Embryonic facial prominence (tissue), 1 donor: ENCODE measurements around the gene SMG6.

Experiments
- DNase-seq: peaks from one replicate; pipeline ENCODE4 v3.0.0-alpha.2; 2016; ENCODE audit errors: extremely low spot score

SMG6 gene

DNA sequence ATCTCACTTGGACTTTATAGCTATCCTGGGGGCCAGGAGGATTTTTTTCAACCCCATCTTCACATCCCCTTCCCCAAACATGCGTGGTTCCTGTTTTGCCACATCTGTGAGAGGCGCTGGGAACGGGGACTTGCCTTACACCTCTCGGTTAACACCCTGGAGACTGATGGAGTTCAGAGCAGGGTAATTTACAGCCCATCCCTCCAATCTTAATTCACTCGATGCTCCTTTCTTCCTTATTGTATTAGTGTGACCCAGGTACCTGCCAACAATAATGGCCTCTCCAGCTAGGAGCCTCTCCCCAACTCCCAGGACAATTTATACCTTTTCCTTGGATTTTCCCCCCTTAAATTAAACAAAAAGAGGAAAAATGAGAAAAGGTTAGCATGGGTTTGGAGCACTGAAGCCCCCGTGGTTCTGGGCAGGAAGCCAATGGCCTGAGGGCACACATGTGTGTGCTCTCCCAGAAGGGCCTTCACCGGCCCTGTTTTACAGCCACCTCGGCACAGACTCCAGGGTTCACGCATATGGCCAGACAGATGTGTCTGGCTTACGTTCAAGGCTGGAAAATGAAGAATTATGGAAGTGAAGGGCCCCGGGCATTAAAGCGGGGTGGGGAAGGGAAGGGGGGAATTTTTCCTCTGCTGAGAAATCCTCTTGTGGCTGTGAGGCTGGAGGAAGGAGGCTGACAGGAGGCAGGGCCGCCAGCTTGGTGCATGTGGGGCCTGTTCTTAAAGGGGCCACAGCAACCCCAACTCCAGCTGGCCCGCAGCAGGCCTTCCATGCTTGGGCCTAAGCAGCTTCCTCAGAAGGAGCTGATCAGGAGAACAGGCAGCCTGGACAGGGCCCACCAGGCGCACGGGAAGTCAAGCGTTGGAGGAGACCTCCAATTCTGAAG lies 227.2 kb downstream of the SMG6 start:
- no peak for DNase-seq

DNA sequence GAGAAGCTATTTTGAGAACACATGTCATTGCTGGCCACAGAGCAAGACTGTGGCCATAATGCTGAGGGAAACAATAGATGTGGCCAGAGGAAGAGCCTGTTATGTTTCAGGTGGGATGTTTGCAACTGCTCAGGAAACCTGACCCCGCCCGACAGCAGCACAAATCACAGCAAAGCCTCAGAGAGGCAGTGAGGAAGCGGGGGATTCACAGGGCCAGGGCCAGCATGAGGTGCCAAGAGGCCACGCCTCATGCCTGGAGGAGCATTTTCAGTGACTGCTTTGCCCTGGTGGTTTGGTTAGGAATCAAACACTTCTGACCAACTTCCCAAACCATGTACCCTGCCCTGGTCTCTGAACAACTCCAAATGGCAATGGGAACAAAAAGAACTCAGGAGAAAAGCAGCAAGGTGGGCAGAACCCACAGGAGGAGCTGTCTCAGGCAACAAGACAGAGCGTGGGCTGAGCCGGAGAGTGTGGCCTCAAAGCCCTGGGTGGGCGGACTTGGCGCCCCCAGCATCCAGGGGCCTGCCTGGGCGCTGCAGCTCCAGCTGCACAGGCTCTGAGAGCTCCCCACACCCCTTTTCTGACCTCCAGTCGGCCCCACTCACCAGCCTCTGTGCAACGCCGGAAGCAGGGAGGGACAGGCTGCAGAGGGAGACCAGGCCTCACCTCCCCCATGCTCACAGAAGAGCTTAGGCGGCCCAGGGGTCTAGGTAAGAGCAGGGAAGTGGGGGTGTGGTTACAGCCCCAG lies 228.1 kb downstream of the SMG6 start:
- no peak for DNase-seq

DNA sequence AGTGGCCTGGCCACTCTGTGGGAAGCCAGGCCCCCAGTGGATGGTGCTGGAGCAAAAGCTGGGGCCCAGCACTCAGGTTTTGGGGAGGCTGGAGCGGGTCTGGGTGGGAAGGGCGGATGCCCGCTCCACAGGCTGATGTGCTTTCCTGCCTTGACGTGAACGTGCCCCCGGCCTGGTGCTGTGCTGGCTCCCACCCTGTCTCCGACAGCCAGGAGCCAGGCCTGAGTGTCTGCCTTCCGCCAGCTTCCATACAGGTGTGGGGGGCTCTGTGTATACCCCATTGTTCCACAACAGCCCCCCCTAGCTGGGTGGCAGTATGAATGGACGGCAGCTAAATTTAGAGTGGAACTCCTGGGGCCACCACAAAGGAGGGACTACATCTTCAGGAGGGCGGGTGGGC lies 228.7 kb downstream of the SMG6 start:
- no peak for DNase-seq

DNA sequence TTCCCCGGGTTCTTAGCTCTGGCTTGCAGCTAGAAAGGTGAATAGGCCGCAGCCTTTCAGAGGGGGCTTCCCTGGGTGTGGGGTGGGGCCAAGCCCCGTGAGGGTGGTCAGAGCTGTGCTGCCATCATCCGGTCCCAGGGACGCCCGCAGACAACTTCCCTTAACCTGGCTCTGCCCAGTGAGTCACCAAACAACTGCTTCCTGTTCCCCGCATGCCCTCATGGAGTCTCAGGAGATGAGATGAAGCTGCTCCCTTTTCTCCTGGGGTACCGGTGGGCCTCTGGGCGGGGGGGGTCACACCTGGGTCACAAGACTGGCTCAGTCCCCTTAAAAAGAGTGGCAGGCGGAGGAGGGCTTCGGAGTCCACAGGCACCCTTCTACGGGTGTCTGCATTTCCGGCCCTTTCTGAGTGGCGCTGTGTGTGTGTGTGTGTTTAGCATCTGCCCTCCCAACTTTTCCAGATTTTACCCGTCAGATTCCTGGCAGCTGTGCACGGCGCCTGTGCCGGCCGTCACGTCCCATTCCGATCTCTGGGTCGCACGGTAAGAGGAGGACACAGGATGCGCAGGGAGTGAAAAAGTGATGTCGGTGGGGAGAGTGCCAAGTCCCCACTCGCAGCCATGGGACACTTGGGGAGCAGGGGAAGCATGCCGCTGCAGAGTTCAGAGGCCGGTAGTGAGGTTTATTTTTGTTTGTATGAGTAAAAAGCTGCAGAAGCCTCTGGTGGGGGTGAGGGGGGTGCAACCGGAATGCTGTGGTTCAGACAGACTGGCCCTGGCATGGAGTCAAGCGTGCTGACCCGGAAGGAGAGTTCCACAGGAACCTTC lies 231.9 kb downstream of the SMG6 start:
- no peak for DNase-seq

DNA sequence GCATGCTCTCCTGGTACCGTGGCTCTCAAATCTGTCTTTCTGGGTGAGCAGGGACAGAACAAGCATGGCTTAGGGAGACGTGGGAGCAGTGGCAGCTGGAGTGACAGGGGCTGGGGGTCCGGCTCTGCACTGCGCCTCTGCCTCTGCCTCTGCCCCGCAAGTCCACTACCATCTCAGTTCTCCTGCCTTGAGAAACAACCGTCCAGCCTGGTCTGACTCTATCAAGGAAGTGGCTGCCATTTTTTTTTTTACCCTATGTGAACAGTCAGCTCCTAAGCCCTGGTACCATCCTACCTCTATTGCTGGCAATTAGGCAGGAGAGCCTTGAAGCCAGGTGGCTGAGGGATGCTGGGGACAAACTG lies 232.6 kb downstream of the SMG6 start:
- DNase-seq, result no peak

DNA sequence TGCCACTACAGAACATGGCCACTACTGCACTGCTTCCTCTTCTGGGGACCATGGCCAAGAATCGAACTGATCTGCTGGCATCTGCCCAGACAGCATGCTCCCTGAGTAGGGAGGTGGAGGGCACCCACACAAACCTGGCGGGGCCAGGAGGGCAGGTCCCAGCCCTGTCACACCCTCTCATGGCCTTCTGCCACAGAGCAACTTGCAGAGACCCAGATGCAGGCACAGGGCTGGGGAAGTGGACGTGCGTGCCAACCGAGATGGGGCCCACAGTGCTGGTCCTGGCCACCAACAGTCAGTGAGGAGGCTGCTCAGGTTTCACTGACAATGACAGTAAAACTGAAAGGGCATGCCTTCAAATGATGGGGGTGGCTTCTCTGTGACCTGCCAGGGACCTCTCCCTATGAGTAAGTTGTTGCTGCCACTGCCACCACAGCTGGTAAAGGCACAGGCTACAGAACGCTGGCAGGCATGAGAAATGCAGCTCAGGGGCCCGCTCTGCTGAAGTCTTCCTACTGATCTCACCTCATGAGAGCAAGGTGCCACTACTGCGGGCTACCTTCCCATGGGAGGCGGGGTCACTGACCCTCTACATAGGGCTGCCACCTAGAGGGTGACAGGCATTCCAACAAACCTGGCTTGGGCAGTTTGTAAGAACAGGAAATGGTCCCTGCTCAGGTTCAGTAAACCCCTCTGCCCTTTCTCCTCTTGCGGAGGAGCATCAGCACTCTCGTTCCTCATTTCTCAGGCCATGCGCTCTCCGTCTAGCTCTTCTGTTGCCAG lies 233.2 kb downstream of the SMG6 start:
- no peak for DNase-seq

DNA sequence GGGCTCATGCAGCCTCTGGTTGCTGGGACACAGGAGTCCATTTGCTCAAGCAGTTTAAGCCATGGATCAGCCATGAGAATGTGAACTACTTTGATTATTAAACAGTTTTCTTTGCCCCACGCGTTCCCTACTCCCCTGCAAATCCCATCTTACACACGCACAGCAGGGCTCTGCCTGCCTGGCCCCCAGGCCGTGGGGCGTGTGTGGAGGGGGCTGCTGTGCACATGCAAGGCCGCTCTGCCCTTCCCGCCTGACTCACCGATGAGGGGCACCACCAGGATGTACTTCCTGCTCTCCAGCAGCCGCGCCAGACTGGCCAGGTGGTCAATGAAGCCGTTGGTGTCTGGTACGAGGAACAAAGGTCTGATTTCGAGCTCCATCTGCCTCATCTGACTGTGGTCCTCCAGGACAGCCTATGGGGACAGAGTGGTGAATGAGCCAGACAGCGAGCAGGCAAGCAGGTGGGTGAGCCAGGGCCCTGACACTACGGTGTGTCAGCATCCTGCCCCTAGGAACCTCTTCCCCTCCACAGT lies 235.0 kb downstream of the SMG6 start:
- no peak for DNase-seq

DNA sequence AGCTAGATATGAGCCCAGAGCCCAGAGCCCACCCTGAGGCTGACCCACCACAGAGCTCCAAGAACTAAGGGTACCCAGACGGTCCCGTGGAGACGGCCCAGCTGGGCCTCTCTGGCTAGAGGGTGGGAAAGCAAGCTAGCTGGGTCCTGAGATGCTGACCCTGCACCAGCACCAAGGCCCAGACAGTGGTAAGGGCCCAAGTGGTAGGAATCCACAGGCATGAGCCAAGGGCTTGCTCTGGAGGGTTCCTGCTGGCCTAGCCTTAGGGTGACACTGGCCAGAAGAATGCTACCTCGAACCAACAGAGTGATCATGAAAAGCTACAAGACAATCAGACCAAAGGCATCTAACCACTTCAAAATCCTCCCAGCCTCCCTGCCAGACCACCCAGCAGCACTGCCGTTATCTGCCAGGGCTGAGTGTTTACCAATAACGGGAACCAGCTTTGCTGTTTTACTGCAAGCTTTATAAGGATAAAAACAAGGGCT lies 235.5 kb downstream of the SMG6 start:
- DNase-seq, result no peak

DNA sequence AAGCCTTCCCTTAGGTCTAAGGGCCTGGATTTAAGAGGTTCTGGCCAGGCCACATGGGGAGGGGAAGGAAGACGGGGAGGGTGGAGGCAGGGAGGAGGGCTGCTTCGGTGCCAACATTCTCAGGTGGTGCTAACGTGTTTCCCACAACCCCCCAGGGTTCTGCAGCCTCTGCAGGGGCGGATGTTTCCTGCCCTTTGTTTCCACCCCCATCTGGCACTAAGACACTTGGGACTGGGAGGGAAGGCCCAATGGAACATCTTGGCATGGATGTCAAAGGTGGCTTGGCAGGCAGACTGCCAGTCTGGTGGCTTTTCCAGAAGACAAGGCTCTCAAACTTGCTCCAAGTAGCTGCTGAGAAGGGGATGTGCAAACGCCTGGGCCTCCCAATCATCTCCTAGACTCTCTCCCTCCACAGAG lies 236.0 kb downstream of the SMG6 start:
- no peak for DNase-seq

DNA sequence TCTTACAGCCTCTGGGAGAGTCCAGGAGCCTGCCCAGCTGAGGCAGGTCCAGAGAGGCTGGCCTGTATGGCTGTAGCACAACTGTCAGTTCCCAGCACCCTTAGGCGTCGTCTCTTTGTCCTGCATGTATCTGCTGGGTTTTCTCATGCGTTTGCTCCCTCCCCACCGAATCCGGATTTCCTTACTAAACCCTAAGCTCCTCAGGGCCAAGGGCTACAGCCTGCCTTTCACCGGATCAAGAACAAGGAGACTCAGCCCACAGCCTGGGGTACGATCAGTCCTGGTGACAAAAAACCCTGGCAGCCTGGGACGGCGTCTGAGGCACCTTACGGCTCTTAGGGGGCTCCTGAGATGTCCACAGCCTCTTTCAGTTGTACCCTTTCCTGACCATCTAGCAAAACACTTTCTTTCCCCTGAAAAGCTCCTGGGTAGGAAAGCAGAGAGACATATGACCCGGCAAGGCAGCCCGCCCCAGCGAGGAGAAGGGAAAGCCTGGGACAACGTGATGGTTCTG lies 236.5 kb downstream of the SMG6 start:
- DNase-seq, result no peak

DNA sequence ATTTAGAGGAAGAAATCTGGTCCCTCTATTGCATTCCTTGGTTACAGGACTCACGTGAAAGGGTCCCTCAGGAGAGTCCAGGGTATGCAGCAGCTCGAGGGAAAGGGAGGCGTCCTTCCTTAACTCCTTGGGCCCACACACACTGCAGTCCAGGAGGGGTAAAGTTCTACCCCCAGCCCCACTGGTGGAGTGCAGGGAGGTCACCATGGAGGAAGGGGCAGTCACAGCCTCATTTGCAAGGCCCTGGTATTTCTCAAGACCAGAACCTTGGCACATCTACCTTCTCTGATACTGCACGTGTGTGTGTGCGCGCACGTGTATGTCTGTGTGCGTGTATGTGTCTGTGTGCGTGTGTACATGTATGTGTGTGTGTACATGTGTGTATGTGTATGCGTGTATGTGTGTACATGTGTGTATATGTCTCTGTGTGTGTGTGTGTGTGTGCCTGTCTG lies 237.6 kb downstream of the SMG6 start:
- no peak for DNase-seq

DNA sequence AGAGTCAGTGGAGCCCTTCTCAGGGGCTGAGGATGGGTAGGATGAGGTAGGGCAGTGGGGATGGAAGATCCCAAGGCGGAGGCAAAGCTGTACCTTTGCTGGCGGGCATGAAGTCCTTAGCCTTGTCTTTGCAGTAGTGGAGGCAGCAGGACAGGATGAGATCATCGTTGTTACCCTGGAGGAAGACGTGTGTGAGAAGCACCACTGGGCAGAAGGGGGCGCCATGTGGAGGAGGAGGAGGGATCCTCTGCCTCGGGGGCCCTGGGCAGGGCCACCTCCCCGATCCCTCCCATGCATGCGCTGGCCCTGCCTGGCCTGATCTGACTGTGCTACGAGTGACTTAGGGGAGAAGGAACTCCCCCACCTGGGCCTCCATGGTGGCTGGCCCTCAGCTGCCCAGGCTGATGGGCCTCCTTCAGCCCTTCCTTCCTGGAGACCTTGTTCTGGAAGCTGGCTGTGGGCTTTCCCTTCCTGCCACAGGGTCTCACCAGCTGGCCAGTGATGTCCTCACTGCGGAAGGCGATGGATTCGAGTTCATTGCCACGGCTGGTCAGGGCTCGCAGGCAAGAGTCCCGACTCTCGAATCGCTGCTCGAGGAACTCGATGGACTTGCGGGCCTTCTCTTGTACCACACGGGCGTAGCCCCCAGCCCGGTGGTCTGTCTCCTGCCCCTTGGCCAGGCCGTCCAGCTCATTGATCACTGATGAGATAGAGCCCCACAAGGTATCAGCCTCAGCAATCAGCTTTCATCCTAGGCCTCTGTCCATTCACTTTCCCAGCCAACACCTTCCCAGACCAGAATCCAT lies 238.4 kb downstream of the SMG6 start:
- DNase-seq, result no peak

DNA sequence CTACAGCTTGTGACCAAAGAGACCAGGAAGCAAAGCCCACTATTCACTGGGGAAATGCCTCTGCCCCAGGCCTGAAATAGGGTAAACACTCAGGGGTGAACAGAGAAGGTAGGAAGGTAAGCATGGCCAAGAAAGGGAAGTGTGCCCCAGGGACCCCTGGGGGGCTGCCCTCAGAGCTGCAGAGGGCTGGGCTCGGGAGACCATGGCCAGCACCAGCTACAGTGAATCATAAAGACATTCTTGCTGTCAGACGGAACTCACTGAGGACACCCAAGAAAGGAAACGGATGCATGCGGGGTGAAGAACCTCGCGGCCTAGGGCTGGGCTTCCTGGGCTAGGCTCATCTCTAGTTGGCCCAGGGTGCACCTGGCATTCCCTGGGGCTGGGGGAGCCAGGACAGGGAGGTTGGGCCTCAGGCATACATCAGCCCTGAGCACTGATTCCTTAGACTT lies 239.0 kb downstream of the SMG6 start:
- DNase-seq, result no peak

DNA sequence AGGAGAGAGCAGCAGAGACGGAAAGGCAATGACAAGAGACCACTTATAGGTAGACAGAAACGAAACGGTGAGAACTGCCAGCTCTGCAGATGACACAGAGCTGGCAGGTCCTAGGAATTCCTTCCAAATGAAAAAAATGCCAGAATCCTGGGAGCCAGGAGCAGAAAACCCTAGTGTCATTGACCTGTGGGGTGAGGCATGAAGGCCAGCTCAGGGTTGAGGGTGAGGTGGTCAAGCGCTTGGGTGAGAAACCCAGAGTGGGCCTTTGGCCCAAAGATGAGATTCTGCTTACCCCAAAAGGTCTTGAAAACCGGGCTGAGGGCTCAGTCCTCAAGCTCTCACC lies 239.5 kb downstream of the SMG6 start:
- no peak for DNase-seq

DNA sequence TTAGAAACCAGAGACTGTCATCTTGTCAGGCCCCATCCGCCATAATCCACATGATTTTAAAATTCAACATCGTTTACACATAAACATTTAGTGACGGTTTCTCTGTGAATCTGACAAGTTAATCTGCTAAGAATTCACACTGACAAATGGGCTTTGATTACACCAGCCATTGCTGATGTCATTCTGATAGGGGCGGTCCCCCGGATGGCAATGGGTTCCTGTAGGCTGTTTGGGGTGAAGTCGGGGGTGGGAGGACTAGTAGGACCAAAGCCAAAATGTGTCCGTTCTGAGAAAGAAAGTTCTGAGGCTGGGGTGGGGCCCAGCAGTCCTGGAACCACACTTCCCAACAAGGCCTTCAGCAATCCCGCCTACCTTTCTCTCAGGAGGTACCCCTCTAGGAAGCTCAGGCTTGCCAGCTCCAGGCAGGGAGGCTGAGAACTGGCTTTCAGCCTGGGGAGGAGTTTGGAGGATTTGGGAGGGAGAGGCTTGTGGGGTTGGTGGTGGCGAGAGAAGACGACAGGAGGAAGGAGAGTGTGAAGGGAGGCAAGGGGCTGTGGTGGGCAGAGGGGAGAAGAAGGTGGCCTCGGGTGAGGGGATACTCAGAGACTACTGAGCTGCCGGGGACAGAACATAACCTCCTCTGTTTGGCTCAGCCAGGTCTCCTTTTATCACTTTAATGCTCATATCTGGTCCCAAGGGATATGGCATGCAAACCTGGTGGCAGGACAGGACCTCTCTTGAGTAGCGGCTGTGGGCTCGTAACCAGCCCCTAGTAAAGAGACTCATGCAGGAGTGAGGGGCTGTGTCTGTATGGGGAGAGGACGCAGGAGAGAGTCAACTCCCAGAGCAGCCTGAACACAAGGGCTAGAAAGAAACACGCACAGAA lies 240.1 kb downstream of the SMG6 start:
- no peak for DNase-seq

DNA sequence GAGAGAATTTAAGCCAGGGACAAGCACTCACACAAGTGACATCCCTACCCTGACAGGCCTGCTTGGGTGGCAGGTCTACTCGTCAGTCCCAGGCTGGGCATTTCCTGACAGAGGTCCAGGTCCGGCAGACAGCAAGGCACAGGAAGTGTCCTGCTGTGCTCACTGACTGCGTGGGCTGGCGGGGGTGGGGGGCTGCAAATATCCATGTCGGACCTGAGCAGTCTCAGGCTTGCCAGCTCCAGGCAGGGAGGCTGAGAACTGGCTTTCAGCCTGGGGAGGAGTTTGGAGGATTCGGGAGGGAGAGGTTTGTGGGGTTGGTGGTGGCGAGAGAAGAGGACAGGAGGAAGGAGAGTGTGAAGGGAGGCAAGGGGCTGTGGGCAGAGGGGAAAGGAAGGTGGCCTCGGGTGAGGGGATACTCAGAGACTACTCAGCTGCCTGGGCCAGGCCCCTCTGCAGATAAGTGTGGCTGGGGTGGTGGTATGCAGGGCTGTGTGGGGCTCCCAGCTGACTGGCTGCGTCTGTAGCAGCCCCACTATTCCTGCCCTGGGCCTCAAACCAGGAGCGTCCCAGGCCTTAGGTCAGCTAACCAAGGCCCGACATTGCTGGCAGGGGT lies 240.9 kb downstream of the SMG6 start:
- no peak for DNase-seq

DNA sequence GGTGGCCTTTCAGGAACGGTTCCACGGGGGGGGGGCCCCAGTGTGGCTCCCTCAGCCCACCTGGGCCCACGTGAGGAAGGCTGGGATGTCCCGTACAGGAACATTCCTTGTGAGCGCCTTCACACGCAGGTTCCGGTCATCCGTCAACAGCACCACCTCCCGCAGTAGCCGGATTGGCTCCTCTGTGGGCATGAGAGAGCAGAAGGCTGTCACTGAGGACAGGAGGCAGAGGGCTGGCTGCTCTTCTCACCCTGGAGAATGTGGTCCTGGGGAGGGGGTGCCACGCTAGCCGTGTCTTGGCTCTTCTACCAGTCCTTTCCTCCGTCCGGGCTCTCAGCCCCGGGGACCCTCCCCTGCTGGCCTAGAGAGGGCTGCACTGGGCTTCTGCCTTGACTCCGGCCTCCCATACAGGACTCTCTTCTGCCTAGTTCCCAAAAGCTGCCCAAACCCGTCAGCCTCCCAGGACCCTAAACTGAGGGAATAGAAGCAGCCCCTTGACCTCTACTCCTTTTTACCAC lies 242.1 kb downstream of the SMG6 start:
- DNase-seq, result no peak
